Fibroblast of pulmonary artery (primary cell): ENCODE measurements around the gene MXD4.

Experiments used
- DNase-seq: peaks from one replicate; pipeline ENCODE4 v3.0.0-alpha.2; 2010; ENCODE audit warnings: low read depth
- H3K4me3 ChIP-seq: replicated peaks from 2 replicates; pipeline ENCODE4 v1.5.1; 2011; ENCODE audit warnings: low read depth, mild to moderate bottlenecking, control low read depth, low read length, moderate library complexity
- TF ChIP-seq, protein P1 (sequence below): IDR thresholded peaks from 2 replicates; pipeline ENCODE4 v1.5.1; 2011; ENCODE audit warnings: mild to moderate bottlenecking, control low read depth, low read length, inconsistent platforms; ENCODE audit errors: missing control alignments

Gene MXD4

DNA sequence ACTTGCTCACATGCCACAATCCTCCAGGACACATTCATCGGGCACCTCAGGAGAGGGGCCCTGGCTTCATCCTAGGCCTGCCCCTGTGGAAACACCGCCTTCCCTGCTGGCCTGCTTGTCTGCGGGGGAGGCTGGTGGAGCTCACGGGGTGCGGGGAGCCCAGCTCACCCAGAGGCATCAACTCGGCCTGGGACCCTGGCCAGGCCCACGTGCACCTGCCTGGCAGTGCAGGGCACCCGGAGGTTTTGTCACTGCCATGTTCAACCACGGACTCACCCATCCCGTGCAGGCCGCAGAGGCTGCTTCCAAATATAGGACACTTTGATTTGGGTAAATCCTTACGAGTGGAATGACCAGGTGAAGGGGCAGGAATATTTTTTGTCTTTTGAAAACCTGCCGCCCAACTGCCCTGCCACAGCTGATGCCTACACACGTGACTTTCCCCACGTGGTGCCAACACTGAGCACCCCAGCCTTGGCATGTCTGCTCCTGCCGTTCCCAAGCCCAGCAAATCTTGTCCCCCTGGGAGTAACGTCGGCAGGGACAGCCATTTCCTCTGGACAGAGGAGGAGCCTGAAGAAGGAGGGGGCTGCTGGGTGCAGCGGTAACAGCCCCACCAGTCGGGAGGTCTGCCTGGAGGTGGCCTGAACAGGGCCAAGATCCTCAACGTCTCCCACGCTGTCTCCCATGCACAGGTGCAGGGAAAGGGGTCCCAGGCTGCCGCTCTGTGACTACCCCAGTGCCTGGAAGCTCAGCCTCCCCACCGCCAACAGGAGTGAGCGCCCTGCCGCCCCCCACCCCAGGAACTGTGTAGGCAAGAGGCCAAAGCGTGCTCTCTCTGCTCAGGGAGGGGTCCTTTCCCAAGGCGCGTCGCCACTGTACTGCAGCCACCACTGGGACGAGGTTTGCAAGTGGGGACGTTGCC, 8.5 kb downstream of the MXD4 start:
- H3K4me3 ChIP-seq: no peak overlapping the region
- DNase-seq: no peak
- TF ChIP-seq, protein P1, sequence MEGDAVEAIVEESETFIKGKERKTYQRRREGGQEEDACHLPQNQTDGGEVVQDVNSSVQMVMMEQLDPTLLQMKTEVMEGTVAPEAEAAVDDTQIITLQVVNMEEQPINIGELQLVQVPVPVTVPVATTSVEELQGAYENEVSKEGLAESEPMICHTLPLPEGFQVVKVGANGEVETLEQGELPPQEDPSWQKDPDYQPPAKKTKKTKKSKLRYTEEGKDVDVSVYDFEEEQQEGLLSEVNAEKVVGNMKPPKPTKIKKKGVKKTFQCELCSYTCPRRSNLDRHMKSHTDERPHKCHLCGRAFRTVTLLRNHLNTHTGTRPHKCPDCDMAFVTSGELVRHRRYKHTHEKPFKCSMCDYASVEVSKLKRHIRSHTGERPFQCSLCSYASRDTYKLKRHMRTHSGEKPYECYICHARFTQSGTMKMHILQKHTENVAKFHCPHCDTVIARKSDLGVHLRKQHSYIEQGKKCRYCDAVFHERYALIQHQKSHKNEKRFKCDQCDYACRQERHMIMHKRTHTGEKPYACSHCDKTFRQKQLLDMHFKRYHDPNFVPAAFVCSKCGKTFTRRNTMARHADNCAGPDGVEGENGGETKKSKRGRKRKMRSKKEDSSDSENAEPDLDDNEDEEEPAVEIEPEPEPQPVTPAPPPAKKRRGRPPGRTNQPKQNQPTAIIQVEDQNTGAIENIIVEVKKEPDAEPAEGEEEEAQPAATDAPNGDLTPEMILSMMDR: no peak

DNA sequence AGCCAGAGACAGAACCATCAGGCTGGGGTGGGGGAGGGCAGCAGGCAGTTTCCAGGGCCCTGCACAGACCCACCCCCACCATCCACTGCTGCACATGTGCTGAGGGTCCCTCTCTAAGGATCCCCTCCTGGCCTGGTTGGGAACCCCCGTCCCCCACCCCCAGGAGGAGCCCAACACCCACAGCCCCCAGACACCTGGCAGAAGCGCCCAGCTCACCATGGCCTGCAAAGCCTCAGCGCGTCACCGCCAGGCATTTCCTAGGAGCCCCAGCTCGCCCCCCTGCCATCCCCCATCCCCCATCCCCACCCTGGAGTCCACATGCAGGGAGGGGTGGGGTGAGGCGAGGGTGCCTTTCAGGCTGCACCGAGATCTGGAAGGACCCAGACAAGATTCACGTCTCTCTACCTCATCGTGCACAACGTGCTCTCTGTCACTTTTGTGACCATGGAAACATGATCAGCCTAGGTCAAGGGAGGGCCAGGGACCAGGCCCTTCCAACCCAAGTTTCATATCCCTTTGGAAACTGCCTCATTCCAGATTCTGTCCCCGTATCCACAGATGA, 9.3 kb downstream of the MXD4 start:
- DNase-seq: no peak
- TF ChIP-seq, protein P1: no peak

DNA sequence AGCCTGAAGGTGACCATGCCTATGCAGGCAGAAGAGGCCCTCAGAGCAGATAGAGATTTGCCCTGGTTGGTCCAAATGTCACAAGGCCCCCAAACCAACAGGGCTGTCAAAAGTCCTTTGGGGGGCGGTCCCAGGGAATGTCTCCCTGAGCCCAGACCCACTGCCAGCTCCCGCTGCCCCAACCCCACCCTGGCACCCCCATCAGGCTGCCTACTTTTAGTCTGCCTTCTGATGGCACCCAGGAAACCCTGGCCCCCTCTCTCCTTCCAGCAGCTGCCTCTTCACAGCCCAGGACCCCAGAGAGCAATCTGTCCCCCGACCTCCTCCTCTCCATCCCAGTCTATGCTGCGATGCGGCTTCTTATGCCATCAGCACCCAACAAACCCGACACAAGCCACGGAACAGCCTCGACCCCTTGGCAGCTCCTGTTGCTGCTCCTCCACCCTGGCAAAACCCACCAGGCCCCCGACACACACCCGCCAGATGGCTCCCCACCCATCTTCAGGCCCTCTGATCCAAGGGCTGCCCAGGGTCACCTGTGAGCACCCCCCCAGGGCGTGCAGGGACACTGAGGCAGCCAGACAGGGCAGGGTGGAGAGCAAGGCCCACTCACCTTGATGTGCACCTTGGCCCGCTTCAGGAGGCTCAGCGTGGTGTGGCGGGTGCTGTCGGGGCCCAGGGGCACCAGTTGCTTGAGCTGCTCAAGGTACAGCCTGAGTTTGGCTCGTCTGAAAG, 9.9 kb downstream of the MXD4 start:
- DNase-seq: no peak
- TF ChIP-seq, protein P1: no peak
- H3K4me3 ChIP-seq: no peak overlapping the region

More for the DNA sequence above, 9.3 kb downstream of the MXD4 start:
- H3K4me3 ChIP-seq: no peak overlapping the region

DNA sequence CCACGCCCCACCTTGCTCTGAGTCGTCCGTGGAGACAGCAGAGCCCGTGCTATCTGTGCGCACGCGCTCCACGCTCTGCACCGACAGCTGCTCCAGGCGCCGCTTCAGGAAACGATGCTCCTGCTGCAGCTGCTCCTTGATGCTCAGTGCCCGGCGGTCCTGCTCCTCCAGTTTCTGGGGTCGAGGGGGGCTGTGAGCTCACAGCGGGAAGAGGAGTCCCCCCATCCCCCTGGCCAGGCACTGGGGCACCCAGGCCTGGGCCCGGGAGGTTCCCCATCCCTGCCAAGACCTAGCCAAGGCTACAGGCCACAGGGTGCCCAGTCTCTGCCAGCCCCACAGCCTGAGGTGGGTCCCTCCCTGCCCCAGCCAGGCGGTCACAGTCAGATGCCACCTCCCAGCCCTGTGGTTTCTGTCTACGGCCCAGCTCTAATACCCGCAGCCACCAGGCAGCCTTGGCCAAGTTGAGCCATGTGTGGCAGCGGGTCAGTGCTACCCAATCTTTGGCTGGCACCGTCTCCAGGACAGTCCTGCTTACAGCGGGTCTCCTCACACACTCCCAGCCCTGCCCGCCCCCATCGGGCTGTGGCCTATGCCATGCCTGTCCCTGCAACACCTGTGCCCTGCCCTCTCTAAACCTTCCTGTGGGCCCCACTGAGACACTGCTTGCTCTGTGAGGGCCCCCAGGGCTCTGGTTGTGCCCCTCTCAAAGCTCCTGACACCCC, 10.7 kb downstream of the MXD4 start:
- DNase-seq: no peak
- TF ChIP-seq, protein P1: no peak

DNA sequence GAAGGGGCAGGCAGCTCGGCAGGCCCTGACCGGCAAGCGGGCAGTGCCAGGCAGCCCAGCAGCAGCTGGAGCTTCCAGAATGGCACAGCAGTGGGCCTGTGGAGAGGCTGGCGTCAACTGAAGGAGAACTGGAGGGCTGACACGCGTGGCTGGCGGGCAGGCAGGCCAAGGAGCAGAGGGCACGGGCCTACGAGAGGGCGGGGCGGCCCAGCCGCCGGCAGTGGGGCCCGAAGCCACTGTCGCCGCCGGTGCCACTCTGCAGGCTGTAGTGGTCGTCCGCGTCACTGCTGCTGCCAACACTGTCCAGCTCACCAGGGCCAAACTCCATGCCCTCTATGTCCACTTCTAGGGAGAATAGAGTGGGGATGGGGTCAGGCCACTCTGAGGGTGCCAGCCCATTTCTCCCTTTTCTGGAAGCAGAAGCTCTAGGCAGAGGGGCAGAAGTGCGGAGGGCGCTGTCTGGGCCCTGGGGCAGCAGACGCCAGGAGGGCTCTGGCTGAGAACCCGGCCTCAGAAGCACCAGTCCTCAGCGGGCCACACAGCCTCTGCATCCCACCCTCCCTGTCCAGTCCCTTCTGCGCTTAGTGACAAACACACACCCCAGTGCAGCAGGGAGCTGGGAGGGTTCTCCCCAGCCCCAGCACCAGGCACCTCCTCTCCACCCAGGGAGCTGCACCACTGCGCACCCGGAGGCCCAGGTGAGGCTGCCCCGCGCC, 11.4 kb downstream of the MXD4 start:
- TF ChIP-seq, protein P1: no peak
- DNase-seq: no peak
- no peak overlapping the region for H3K4me3 ChIP-seq

More for the DNA sequence above, 10.7 kb downstream of the MXD4 start:
- no peak overlapping the region for H3K4me3 ChIP-seq
